PFSK-1 (cell line): ENCODE measurements around the gene TMEM121B.

ENCODE experiments used
- FOXP2 ChIP-seq: optimal IDR thresholded peaks from 2 replicates; pipeline ENCODE3; 2011; ENCODE audit warnings: borderline replicate concordance, control low read depth, inconsistent platforms; ENCODE audit not compliant: insufficient read depth; ENCODE audit errors: extremely low read length, extremely low read depth
- REST ChIP-seq, 2 experiments: IDR thresholded peaks; 2 replicates each; pipeline versions ENCODE4 v1.6.1 to v1.8.0; 2011 to 2012; ENCODE audit warnings: low read depth in 2 of 2, low read length in 2 of 2, control low read depth in 1 of 2, inconsistent platforms in 1 of 2, mild to moderate bottlenecking in 1 of 2, moderate library complexity in 1 of 2; ENCODE audit not compliant: insufficient read depth in 1 of 2

- TF ChIP-seq REST (IDR thresholded peaks at IDR 0.05; ENCODE audit: insufficient read depth in 1 of 2, low read depth in 2 of 2, low read length in 2 of 2) (no peak), FOXP2 (no peak)
Observed at GRCh38 chr22:17086788-17087497, 34.2 kb downstream of the TMEM121B start.
